Dedifferentiated amniotic fluid mesenchymal stem cell (primary cell): ENCODE measurements around the gene ZSCAN32.

ENCODE experiments used
- DNase-seq: peaks from one replicate; pipeline ENCODE4 v3.0.0-alpha.2; 2016; ENCODE audit errors: extremely low spot score

Gene ZSCAN32

GRCh38 chr16:3400779-3401688 lies at the start of gene ZSCAN32, which contains the start of gene ZNF174:
ZSCAN32 (minus strand) TSS chr16:3401004; CDS start chr16:3397557, 3,447 bp downstream.
ZNF174 (plus strand) TSS chr16:3401215; CDS start chr16:3402005, 790 bp downstream.
- peak; percentile 99 for DNase-seq

GRCh38 chr16:3444032-3444388 lies 43.2 kb upstream of the ZSCAN32 start:
- peak; percentile 68 for DNase-seq

- peak; percentile 90 for DNase-seq
Measured at GRCh38 chr16:3443108-3444031, 42.6 kb upstream of the ZSCAN32 start, which contains the start of the genes NAA60 and ZNF597. NAA60 (plus strand) TSS chr16:3443680; CDS start chr16:3476228, 32,548 bp downstream. ZNF597 (minus strand) TSS chr16:3443504; CDS start chr16:3443153, 351 bp downstream.

GRCh38 chr16:3439637-3440036 lies 38.8 kb upstream of the ZSCAN32 start:
- DNase-seq: no peak

- no peak for DNase-seq
Measured at GRCh38 chr16:3434373-3434772, 33.6 kb upstream of the ZSCAN32 start.

- no peak for DNase-seq
Measured at GRCh38 chr16:3431779-3432219, 31.0 kb upstream of the ZSCAN32 start.

GRCh38 chr16:3413730-3414379 lies 13.1 kb upstream of the ZSCAN32 start:
- no peak for DNase-seq

- no peak for DNase-seq
Measured at GRCh38 chr16:3408561-3409197, 7.9 kb upstream of the ZSCAN32 start.

- no peak for DNase-seq
Measured at GRCh38 chr16:3401719-3402397, 1.1 kb upstream of the ZSCAN32 start.

GRCh38 chr16:3400446-3400778 lies 392 bp downstream of the ZSCAN32 start:
- DNase-seq: no peak

- DNase-seq: no peak
Measured at GRCh38 chr16:3389663-3390338, 11.0 kb downstream of the ZSCAN32 start.

- no peak for DNase-seq
Measured at GRCh38 chr16:3388325-3388724, 12.5 kb downstream of the ZSCAN32 start.

GRCh38 chr16:3383045-3383448 lies 17.8 kb downstream of the ZSCAN32 start:
- no peak for DNase-seq

GRCh38 chr16:3377917-3378316 lies 22.9 kb downstream of the ZSCAN32 start:
- no peak for DNase-seq

- DNase-seq: no peak
Measured at GRCh38 chr16:3375680-3376079, 25.1 kb downstream of the ZSCAN32 start.

- no peak for DNase-seq
Measured at GRCh38 chr16:3369073-3369472, 31.7 kb downstream of the ZSCAN32 start.

GRCh38 chr16:3364774-3365427 lies 35.9 kb downstream of the ZSCAN32 start:
- peak; percentile 98 for DNase-seq

- DNase-seq: no peak
Measured at GRCh38 chr16:3363793-3364192, 37.0 kb downstream of the ZSCAN32 start.

- no peak for DNase-seq
Measured at GRCh38 chr16:3362931-3363330, 37.9 kb downstream of the ZSCAN32 start.
